COLO668 (cell line): ENCODE data around the gene OOSP4A.
"Not testable (repeated sequence)": the region's sequence is repeated elsewhere in the genome, so short reads cannot be mapped to it uniquely, and the experiment has no call there.

ENCODE experiments used
- DNase-seq: peaks from one replicate; lab custom pipeline; 2025; ENCODE audit not compliant: unreplicated experiment; lab: John Stamatoyannopoulos, UW

OOSP4A gene

DNA sequence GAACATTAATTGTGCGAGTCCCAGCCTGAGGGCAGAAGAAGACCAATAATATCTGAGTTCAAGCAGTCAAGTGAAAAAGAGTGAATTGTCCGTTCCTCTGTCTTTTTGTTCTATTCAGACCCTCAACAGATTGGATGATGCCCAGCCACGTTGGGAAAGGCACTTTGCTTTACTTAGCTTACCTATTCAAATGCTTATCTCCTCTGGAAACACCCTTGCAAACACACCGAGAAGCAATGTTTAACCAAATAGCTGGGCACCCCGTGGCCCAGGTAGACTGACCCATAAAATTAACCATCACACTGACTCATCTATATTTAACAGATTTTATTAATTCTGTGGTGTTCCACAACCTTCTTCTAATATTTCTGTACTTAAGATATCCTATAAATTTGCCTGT lies 9.3 kb downstream of the OOSP4A start:
- DNase-seq = no peak

DNA sequence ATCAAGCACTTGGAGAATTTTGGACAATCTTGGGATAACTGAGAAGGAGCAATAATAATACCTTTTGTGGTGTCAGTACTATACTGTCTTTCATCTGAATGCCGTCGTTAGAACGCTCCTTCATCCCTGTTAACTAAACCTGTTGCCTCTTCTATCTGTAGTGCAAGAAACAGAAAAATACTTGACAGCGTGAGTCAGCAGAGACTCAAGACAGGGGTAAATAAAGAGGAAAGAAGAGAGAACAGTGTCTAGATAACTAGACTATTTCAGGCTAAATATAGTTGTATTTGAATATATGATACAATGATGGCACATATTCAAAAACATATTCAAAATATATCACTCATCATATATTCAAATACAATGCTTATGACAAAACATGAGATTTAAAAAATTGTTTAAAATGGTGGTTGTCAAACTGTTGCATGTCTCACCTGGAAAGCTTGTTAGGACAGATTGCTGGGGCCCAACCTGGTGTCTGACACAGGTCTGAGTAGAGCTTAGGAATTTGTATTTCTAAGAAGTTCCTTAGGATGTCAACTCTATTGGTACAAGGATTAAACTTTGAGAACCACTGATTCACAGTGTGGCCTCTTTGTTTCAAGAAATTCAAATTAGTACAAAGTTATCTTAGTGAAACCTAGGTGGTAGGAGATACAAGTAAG lies 17.4 kb downstream of the OOSP4A start:
- DNase-seq = no peak

DNA sequence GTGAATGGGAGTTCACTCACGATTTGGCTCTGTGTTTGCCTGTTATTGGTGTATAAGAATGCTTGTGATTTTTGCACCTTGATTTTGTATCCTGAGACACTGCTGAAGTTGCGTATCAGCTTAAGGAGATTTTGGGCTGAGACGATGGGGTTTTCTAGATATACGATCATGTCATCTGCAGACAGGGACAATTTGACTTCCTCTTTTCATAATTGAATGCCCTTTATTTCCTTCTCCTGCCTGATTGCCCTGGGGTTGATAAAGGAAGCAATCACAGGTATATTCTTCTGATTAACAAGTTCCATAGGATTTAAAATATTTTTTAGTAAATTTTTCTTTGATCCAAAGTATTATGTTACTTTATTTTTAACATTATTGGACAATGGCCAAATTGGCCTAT lies 18.2 kb downstream of the OOSP4A start:
- not testable (repeated sequence) for DNase-seq

DNA sequence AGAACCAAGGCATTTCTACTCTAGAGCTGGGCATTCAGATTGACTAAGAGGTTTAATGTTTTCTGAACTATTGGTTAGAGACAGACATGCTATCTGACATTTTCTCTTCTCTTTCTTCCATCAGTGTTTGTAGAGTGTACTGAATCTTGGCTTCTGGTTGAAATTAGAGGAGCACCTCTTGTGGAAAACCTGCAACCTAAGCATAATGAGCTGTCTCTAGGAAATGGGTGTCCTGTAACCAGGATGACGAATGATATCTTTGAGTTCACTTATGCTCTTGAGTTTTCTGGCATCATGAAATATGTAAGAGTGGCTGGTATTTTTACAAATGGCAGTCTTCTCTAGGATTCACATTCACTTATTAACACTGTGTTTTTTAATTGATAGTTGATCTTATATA lies 19.4 kb downstream of the OOSP4A start:
- no peak for DNase-seq

DNA sequence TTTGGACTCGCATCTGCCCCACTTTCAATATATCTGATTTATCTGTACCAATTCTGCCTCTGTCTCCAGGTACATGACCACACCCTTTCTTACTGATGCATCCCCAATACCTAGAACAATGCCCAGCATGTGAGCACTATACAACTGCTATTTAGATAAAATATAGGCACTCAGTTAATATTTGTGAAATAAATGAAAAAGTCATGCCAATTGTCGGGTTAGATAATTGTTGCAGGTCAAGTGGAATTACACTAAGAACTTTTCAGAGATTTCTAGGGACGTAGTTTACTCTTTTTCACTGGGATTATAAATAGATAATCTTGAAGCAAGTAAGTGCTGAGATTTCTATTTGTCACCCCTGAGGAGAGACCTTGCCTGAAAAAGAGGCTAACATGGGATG lies 20.5 kb downstream of the OOSP4A start:
- no peak for DNase-seq

DNA sequence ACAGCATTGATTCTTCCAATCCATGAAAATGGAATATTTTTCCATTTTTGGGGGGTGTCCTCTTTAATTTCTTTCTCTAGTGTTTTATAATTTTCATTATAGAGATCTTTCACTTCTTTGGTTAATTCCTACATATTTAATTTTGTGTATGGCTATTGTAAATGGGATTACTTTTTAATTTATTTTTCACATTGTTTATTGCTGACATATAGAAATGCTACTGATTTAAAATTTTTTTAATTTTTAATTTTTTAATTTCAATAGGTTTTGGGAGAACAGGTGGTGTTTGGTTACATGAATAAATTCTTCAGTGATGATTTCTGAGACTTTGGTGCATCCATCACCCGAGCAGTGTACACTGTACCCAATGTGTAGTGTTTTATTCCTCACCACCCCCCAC lies 26.6 kb downstream of the OOSP4A start:
- no peak for DNase-seq

DNA sequence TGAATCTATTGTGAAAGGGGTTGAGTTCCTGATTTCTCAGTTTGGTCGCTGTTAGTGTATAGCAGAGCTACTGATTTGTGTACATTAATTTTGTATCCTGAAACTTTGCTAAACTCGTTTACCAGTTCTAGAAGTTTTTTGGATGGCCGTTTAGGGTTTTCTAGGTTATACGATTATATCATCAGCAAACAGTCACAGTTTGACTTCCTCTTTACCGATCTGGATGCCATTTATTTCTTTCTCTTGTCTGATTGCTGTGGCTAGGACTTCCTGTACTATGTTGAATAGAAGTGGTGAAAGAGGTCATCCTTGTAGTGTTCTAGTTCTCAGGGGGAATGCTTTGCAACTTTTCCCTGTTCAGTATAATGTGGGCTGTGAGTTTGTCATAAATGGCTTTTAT lies 28.6 kb downstream of the OOSP4A start:
- DNase-seq = no peak

DNA sequence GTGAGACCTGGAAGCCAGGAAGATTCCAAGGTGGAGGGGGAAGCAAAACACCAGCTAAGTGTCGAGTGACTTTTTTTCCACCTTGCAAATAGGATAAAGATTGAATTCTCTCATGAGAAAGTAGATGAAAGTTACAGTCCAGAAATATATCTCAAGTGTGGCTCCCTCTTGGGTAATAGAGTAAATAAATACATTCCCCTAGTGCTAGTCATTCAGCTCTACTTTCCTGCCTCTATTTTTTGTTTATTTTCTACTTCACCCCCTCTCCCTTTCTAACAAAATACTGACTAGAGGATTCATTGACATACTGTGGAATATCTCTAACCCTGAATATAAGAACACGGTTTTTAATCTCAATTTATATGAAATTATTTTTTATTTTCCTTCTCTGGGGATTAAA lies 34.0 kb downstream of the OOSP4A start:
- no peak for DNase-seq

DNA sequence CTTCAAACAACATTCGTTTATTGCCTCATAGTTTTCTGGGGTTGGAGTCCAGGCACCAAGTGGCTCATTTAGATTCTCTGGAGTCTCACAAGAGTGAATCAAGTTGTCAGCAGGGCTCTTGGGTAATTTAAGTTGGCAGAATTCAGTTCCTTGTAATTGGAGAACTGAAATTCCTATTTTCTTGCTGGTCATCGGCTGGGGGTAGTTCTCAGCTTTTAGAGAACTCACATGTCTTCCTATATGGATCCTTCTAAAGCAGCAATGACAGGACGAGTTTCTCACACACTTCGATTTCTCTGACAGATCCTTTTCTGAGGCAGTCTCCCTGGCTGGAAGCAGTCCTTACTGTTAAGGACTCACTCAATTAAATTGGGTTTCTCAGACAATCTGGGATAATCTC lies 35.9 kb downstream of the OOSP4A start:
- no peak for DNase-seq

DNA sequence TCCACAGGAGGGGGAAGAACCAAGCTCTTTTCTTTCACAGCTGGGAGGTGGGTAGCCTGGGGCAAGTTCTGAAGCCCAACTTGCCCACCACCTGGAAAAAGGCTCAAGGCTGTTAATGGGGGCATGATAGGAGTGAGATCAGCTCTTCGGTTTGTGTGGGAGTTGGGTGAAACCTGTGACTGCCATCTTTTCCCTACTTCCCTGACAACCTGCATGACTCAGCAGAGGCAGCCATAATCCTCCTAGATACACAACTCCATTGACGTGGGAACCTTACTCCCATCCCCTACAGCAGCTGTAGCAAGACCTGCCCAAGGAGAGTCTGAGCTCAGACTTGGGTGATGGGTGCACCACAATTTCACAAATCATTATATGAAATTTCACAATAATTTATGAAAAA lies 39.9 kb downstream of the OOSP4A start:
- no peak for DNase-seq

DNA sequence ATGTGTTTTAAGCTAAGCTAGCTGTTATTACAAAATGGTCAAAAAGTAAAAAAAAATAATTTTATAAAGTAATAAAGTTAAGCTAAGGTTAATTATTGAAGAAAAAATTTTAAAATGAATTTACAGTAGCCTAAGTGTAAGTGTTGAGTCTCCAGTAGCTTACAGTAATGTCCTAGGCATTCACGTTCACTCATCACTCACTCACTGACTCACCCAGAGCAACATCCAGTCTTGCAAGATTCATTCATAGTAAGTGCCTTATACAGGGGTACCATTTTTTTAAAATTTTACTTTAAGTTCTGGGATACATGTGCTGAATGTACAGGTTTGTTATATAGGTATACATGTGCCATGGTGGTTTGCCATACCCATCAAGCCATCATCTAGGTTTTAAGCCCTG lies 41.5 kb downstream of the OOSP4A start:
- DNase-seq = no peak

DNA sequence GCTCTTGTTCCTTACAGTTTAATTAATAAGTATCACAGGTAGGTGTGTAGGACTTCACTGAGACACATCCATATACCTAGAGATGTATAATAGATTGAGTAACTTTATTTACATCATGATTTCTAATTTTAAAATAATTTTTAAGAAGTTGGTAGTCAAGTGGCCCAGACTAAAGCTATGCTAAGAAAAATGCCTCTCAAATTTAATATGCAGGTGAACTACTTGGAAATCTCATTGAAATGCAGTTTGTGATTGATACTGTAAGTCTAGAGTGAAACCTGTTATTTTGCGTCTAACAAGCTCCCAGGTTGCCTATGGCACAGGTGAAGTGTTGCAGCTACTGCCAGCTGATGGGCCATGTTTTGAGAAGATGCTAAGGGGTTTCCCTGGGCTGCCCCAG lies 53.0 kb downstream of the OOSP4A start, which contains the start of gene OOSP4B:
OOSP4B (plus strand) TSS at position 301 of the 400 bp plus-strand sequence.
- no peak for DNase-seq

DNA sequence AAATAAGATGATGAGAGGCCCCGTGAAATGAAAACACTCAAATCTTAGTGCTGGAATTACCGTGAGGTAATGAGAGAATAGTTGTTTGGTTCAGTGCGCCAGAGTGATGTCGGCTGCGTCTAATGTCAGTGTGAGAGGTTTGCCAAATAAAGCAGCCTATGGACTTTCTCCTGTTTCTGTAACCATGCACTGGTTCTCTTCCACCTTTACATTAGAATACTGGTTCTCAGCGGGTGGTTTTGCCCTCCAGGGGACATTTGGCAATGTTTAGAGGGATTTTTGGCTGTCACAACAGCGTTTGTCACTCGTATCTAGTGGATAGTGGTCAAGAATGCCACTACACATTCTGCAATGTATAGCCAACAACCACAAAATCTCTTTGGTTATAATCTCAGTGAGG lies 54.2 kb downstream of the OOSP4A start:
- DNase-seq = no peak
